Vagina (tissue), 2 donors: ENCODE results near the gene RASGRP1. TPM values are rescaled to one million over a fixed set of nuclear protein-coding genes. Genes with fewer than 3 reads are reported as not detected.

Source experiments
- DNase-seq, 2 donors: peaks; one replicate each; pipeline ENCODE4 v3.0.0-alpha.2; 2017; ENCODE audit errors: extremely low spot score in 2 of 2
- H3K27ac ChIP-seq: fragments of 200-600 bp; sonication (generic); one replicate; pipeline ENCODE4 v1.5.1; 2019
- H3K27me3 ChIP-seq: fragments of 200-600 bp; sonication (generic); one replicate; pipeline ENCODE4 v1.5.1; 2019
- H3K36me3 ChIP-seq, 2 donors: fragments of 200-600 bp; sonication (generic); one replicate each; pipeline ENCODE4 v1.5.1; 2017 to 2019
- H3K4me1 ChIP-seq: fragments of 200-600 bp; sonication (generic); one replicate; pipeline ENCODE4 v1.5.1; 2019
- H3K4me3 ChIP-seq, 2 donors: fragments of 200-600 bp; sonication (generic); 1 replicate in 1 of 2; 2 replicates in 1 of 2; pipeline ENCODE4 v1.5.1; 2016 to 2019
- H3K9me3 ChIP-seq: fragments of 200-600 bp; sonication (generic); one replicate; pipeline ENCODE4 v1.5.1; 2019
- CTCF ChIP-seq, 3 experiments: fragments of 450-650 bp in 2 of 3; fragments of 200-600 bp in 1 of 3; sonication (generic) in 1 of 3; IDR thresholded peaks; one replicate each; pipeline ENCODE4 v1.5.1; 2017 to 2019; ENCODE audit warnings: antibody characterized with exemption in 3 of 3, mild to moderate bottlenecking in 2 of 3, moderate library complexity in 2 of 3
- POLR2A ChIP-seq, 2 donors: fragments of 450-650 bp; IDR thresholded peaks; one replicate each; pipeline ENCODE4 v1.6.1; 2017; ENCODE audit warnings: antibody characterized with exemption in 2 of 2, mild to moderate bottlenecking in 2 of 2, moderate library complexity in 2 of 2
- POLR2AphosphoS5 ChIP-seq, 2 donors: sonication (generic); formaldehyde crosslinking; IDR thresholded peaks; one replicate each; pipeline ENCODE4 v1.9.0; 2017; ENCODE audit warnings: antibody characterized with exemption in 2 of 2, mild to moderate bottlenecking in 2 of 2, low read depth in 1 of 2; ENCODE audit not compliant: insufficient read depth in 1 of 2
- intact Hi-C: fragments of 100-400 bp; cut with DNase I; formaldehyde crosslinking; loops from one replicate; pipeline ENCODE4 v1.15.1; 2023
- total RNA-seq: library from RNA; depleted of rRNA; stranded (reverse); fragments of >200 nt; gene quantifications from one replicate; pipeline ENCODE4 v1.2.3, GENCODE V29; 2016

RASGRP1 gene
- total RNA-seq, 1 donor from 2014 or later = 8.8 TPM

GRCh38 chr15:38554354-38554753 lies 10.3 kb downstream of the RASGRP1 start:
- TF ChIP-seq POLR2A (IDR thresholded peaks at IDR 0.05) (no peak), POLR2AphosphoS5 (IDR thresholded peaks at IDR 0.05; ENCODE audit: insufficient read depth in 1 of 2, low read depth in 1 of 2) (no peak), CTCF (IDR thresholded peaks at IDR 0.05) (no peak)
- Histone ChIP-seq H3K27me3 (no peaks in the 10 kb centered on the region), H3K4me1 (peaks cover 6% of the 10 kb centered on the region)

GRCh38 chr15:38553071-38553470 lies 11.5 kb downstream of the RASGRP1 start:
- no peaks in the 10 kb centered on the region for H3K4me1 ChIP-seq
- no peaks in the 10 kb centered on the region for H3K9me3 ChIP-seq
- intact Hi-C loops = no loop called here
- no peaks in the 10 kb centered on the region for H3K27me3 ChIP-seq
- TF ChIP-seq POLR2A (IDR thresholded peaks at IDR 0.05) = no peak
- no peak for TF ChIP-seq POLR2AphosphoS5 (IDR thresholded peaks at IDR 0.05; ENCODE audit: insufficient read depth in 1 of 2, low read depth in 1 of 2)
- TF ChIP-seq CTCF (IDR thresholded peaks at IDR 0.05) = no peak
- H3K4me3 ChIP-seq = no peak overlapping the region
- DNase-seq = no peak
- no peak overlapping the region for H3K27ac ChIP-seq
- no peaks in the 10 kb centered on the region for H3K36me3 ChIP-seq

More at GRCh38 chr15:38554354-38554753, 10.3 kb downstream of the RASGRP1 start:
- H3K36me3 ChIP-seq = no peaks in the 10 kb centered on the region
- no peaks in the 10 kb centered on the region for H3K9me3 ChIP-seq
- intact Hi-C loops = no loop called here
- no peak for DNase-seq
- no peak overlapping the region for H3K27ac ChIP-seq
- no peak overlapping the region for H3K4me3 ChIP-seq

- TF ChIP-seq POLR2A (IDR thresholded peaks at IDR 0.05) (no peak), POLR2AphosphoS5 (IDR thresholded peaks at IDR 0.05; ENCODE audit: insufficient read depth in 1 of 2, low read depth in 1 of 2) (no peak), CTCF (IDR thresholded peaks at IDR 0.05) (no peak)
- DNase-seq = no peak
- intact Hi-C loops = no loop called here
- Histone ChIP-seq H3K4me1 (no peaks in the 10 kb centered on the region), H3K27ac (no peak overlapping the region), H3K4me3 (no peak overlapping the region), H3K36me3 (no peaks in the 10 kb centered on the region), H3K27me3 (no peaks in the 10 kb centered on the region), H3K9me3 (no peaks in the 10 kb centered on the region)
These were observed 12.6 kb downstream of the RASGRP1 start for GRCh38 chr15:38551720-38552648.

GRCh38 chr15:38549222-38549621 lies 15.4 kb downstream of the RASGRP1 start:
- Histone ChIP-seq H3K36me3 (no peaks in the 10 kb centered on the region), H3K4me1 (no peaks in the 10 kb centered on the region), H3K27me3 (no peaks in the 10 kb centered on the region), H3K27ac (no peak overlapping the region), H3K9me3 (no peaks in the 10 kb centered on the region), H3K4me3 (no peak overlapping the region)
- TF ChIP-seq POLR2AphosphoS5 (IDR thresholded peaks at IDR 0.05; ENCODE audit: insufficient read depth in 1 of 2, low read depth in 1 of 2) = no peak
- TF ChIP-seq CTCF (IDR thresholded peaks at IDR 0.05) = no peak
- TF ChIP-seq POLR2A (IDR thresholded peaks at IDR 0.05) = no peak
- intact Hi-C loops = no loop called here
- DNase-seq = no peak
